Mesothelial cell of epicardium (in vitro differentiated cells): ENCODE results near the gene MCCC2. TPM values are rescaled to one million over a fixed set of nuclear protein-coding genes. Genes with fewer than 3 reads are reported as not detected.

ENCODE experiments used
- DNase-seq, 2 experiments: peaks; one replicate each; pipeline ENCODE4 v3.0.0; 2021; ENCODE audit warnings: low spot score in 2 of 2; ENCODE audit not compliant: unreplicated experiment in 2 of 2
- H3K27ac Mint-ChIP-seq: 2 replicates; pipeline ENCODE4 v1.8.0; 2021; ENCODE audit warnings: mixed read lengths
- H3K27me3 Mint-ChIP-seq: 2 replicates; pipeline ENCODE4 v1.8.0; 2021; ENCODE audit warnings: low read depth, mixed read lengths
- H3K36me3 Mint-ChIP-seq: 2 replicates; pipeline ENCODE4 v1.8.0; 2021; ENCODE audit warnings: mixed read lengths
- H3K4me1 Mint-ChIP-seq: 2 replicates; pipeline ENCODE4 v1.8.0; 2021; ENCODE audit warnings: mixed read lengths
- H3K4me3 Mint-ChIP-seq: 2 replicates; pipeline ENCODE4 v1.8.0; 2021; ENCODE audit warnings: mild to moderate bottlenecking, moderate library complexity, mixed read lengths
- H3K9me3 Mint-ChIP-seq: 2 replicates; pipeline ENCODE4 v1.8.0; 2021; ENCODE audit warnings: mixed read lengths
- CTCF ChIP-seq: fragments of 200-600 bp; sonication (generic); IDR thresholded peaks from one replicate; pipeline ENCODE4 v1.5.0; 2021; ENCODE audit warnings: antibody characterized with exemption; ENCODE audit not compliant: unreplicated experiment
- total RNA-seq: library from RNA; stranded (reverse); gene quantifications from 3 replicates; pipeline ENCODE4 v1.2.1, GENCODE V29; 2021

The MCCC2 gene
- total RNA-seq, 1 donor from 2014 or later: 44.6 TPM

GRCh38 chr5:71620630-71621029 is 33.5 kb downstream of the MCCC2 start:
- TF ChIP-seq CTCF: no peak
- H3K27me3 Mint-ChIP-seq: no peaks in the 10 kb centered on the region
- DNase-seq: no peak
- peaks cover 13% of the 10 kb centered on the region for H3K9me3 Mint-ChIP-seq
- H3K4me1 Mint-ChIP-seq: no peaks in the 10 kb centered on the region
- H3K27ac Mint-ChIP-seq: no peak overlapping the region
- H3K4me3 Mint-ChIP-seq: no peak overlapping the region
- H3K36me3 Mint-ChIP-seq: peaks cover 51% of the 10 kb centered on the region

DNA sequence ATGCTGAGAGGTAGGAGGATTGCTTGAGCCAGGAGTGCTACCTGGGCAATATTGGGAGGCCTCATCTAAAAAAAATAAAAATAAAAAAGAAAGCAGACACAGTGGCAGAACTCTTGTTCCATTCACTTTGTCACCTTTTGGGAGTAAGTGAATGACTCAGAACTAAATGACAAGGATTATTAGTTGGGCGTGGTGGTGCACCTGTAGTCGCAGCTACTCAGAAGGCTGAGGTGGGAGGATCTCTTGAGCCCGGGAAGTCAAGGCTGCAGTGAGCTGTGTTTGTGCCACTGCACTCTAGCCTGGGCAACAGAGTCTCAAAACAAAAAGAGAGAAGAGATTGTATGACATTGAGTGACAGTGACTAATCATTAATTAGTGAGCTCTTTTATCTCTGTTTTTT is 34.1 kb downstream of the MCCC2 start:
- no peaks in the 10 kb centered on the region for H3K27me3 Mint-ChIP-seq
- H3K27ac Mint-ChIP-seq: no peak overlapping the region
- H3K9me3 Mint-ChIP-seq: peaks cover 13% of the 10 kb centered on the region
- no peak for DNase-seq
- H3K4me3 Mint-ChIP-seq: no peak overlapping the region
- peaks cover 50% of the 10 kb centered on the region for H3K36me3 Mint-ChIP-seq
- no peaks in the 10 kb centered on the region for H3K4me1 Mint-ChIP-seq
- TF ChIP-seq CTCF: no peak

GRCh38 chr5:71621741-71622140 is 34.6 kb downstream of the MCCC2 start:
- Mint-ChIP-seq H3K9me3 (peaks cover 13% of the 10 kb centered on the region), H3K4me3 (no peak overlapping the region), H3K36me3 (peaks cover 50% of the 10 kb centered on the region), H3K4me1 (no peaks in the 10 kb centered on the region), H3K27ac (no peak overlapping the region), H3K27me3 (no peaks in the 10 kb centered on the region)
- TF ChIP-seq CTCF: no peak
- DNase-seq: no peak

GRCh38 chr5:71623221-71623794 is 36.2 kb downstream of the MCCC2 start:
- H3K36me3 Mint-ChIP-seq: peaks cover 45% of the 10 kb centered on the region

DNA sequence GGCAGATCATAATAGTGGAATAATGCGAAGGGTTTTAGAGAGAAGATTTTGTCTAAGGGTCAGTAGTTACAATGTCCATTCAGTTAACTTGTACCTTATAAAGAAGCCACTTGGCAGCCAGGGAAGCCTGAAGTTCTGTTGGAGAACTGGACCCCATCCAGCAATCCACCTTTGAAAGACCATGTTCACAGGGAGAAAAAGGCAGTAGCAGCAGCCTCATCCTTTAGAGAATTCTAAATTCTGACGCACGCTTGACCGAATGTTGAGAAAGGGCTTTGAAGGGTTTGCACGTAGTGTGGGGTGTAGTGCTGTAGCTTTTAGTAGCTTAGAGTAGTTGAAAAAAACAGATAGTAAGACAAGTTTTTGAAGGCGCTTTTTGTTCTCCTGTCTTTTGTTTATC is 42.8 kb downstream of the MCCC2 start:
- H3K27ac Mint-ChIP-seq: peak overlapping the region; percentile 7
- TF ChIP-seq CTCF: no peak
- no peak for DNase-seq
- H3K4me3 Mint-ChIP-seq: no peak overlapping the region
- peaks cover 32% of the 10 kb centered on the region for H3K36me3 Mint-ChIP-seq
- peaks cover 16% of the 10 kb centered on the region for H3K4me1 Mint-ChIP-seq
- no peaks in the 10 kb centered on the region for H3K27me3 Mint-ChIP-seq
- H3K9me3 Mint-ChIP-seq: peaks cover 7% of the 10 kb centered on the region

More at GRCh38 chr5:71623221-71623794, 36.2 kb downstream of the MCCC2 start:
- no peak for DNase-seq
- no peak for TF ChIP-seq CTCF
- no peak overlapping the region for H3K4me3 Mint-ChIP-seq
- no peaks in the 10 kb centered on the region for H3K27me3 Mint-ChIP-seq
- H3K4me1 Mint-ChIP-seq: no peaks in the 10 kb centered on the region
- H3K27ac Mint-ChIP-seq: no peak overlapping the region
- H3K9me3 Mint-ChIP-seq: peaks cover 12% of the 10 kb centered on the region

DNA sequence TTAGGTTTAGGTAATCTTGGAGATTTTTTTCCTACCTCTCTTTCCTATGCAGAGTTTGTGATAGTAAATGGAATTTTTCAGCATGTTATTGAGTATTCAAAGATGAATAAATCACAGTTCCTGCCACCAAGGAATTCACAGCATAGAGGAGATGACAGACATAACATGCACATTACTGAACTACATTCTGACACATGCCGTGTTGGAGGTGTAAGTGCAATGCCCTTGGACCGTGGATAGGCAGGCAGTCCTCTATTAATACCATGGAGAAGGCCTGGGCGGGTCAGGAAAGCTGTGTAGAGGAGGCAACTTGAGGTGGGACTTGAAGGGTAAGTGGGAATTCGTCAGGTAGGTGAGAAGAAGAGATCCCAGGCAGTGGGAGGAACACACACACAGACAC is 43.9 kb downstream of the MCCC2 start:
- peak overlapping the region; percentile 15 for H3K27ac Mint-ChIP-seq

More for the DNA sequence above, 43.9 kb downstream of the MCCC2 start:
- peaks cover 7% of the 10 kb centered on the region for H3K9me3 Mint-ChIP-seq
- H3K4me3 Mint-ChIP-seq: no peak overlapping the region
- no peak for TF ChIP-seq CTCF
- DNase-seq: no peak
- peaks cover 36% of the 10 kb centered on the region for H3K36me3 Mint-ChIP-seq
- peaks cover 16% of the 10 kb centered on the region for H3K4me1 Mint-ChIP-seq
- no peaks in the 10 kb centered on the region for H3K27me3 Mint-ChIP-seq
